ENCODE data around the gene PSG6.
"Not testable (repeated sequence)": the region's sequence is repeated elsewhere in the genome, so short reads cannot be mapped to it uniquely, and the experiment has no call there.

DNA sequence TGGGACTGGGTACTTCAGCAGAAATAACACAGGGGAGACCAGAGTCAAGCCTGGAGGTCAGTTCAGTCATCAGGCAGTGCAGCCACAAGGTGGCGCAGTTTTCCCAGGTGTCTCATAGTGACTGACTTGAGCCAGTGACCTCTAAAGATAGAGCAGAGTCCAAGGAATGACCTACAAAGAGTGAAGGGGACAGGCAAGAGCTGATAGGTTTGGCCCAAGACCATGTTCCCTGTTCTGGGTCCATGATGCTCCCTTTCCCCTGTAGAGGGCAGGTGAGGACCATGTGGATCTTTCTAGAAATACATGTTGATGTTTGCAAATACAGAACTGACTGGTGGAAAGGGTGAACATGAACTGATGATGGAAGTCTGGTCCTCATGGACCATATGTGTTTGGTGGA lies 12.5 kb upstream of the PSG6 start:
- TF ChIP-seq, protein P1, sequence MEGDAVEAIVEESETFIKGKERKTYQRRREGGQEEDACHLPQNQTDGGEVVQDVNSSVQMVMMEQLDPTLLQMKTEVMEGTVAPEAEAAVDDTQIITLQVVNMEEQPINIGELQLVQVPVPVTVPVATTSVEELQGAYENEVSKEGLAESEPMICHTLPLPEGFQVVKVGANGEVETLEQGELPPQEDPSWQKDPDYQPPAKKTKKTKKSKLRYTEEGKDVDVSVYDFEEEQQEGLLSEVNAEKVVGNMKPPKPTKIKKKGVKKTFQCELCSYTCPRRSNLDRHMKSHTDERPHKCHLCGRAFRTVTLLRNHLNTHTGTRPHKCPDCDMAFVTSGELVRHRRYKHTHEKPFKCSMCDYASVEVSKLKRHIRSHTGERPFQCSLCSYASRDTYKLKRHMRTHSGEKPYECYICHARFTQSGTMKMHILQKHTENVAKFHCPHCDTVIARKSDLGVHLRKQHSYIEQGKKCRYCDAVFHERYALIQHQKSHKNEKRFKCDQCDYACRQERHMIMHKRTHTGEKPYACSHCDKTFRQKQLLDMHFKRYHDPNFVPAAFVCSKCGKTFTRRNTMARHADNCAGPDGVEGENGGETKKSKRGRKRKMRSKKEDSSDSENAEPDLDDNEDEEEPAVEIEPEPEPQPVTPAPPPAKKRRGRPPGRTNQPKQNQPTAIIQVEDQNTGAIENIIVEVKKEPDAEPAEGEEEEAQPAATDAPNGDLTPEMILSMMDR (conservative IDR thresholded peaks at IDR 0.05 in 1 of 2, IDR thresholded peaks at IDR 0.05 in 1 of 2; ENCODE audit: extremely low read depth in 1 of 2, insufficient read depth in 1 of 2, low read depth in 1 of 2, low read length in 2 of 2) = peak in 1 of 2 donors; percentile 69
- not testable (repeated sequence) for TF ChIP-seq EZH2 (IDR thresholded peaks at IDR 0.05; ENCODE audit: borderline replicate concordance, low read length)

All from mammary epithelial cell (primary cell).